ENCODE results near the gene SETBP1. TPM values are rescaled to one million over a fixed set of nuclear protein-coding genes. Genes with fewer than 3 reads are reported as not detected.

The SETBP1 gene
- total RNA-seq, 1 donor from 2014 or later: 131 TPM

DNA sequence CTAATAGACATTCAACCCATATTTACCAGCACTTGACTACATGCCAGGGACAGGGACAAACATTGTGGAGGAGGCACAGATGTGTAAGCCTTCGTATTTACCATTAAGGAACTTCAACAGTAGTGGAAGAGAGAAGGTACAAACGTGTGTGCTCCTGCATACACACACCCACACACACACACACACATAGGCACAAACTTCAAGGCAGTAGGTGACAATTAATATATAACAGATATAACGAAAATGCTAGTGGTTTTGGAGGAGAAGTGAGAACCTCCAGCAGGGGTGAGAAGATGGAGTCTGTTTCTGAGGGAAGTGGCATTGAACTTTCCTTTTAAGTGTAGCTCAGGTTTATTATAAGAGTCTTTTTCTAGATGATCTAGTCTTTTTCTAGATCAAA, 231.1 kb downstream of the SETBP1 start:
- H3K27ac Mint-ChIP-seq (ENCODE audit: unreplicated experiment): no peak overlapping the region
- TF ChIP-seq, protein P1, sequence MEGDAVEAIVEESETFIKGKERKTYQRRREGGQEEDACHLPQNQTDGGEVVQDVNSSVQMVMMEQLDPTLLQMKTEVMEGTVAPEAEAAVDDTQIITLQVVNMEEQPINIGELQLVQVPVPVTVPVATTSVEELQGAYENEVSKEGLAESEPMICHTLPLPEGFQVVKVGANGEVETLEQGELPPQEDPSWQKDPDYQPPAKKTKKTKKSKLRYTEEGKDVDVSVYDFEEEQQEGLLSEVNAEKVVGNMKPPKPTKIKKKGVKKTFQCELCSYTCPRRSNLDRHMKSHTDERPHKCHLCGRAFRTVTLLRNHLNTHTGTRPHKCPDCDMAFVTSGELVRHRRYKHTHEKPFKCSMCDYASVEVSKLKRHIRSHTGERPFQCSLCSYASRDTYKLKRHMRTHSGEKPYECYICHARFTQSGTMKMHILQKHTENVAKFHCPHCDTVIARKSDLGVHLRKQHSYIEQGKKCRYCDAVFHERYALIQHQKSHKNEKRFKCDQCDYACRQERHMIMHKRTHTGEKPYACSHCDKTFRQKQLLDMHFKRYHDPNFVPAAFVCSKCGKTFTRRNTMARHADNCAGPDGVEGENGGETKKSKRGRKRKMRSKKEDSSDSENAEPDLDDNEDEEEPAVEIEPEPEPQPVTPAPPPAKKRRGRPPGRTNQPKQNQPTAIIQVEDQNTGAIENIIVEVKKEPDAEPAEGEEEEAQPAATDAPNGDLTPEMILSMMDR (IDR thresholded peaks at IDR 0.05; ENCODE audit: unreplicated experiment): no peak

DNA sequence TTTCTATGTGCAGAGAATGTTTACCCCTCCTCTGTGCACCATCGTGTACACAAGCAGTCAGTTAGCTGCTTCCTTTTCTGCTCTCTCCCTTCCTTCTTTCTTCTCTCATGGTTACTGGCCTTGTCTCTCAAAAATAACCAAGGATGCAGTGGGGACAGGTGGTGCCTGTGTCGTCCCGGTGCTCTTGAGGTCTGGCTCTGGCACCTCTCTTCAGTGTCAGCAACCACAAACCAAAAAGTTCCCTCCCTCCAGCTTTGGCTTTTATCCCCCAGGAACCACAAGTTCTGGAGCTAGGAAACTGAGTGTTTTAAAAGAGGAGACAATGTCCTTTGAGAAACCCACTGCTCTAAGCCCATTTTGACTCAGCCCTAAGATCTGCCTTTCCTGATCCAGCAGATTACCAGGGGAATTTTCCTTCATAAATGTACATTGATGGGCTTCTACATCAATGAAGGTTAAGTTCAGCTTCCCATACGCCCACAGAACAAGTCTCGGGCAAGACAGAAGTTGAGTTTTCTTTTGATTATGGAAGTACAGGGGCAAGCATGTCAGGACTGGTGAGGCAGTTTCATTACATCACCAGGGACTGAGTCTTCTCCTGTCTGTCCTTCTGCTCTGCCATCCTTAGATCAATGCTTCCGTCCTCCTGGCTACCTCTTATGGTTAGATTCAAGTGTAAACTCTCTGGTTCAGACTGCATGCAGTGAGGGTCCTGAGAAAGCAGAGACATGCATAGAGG, 232.2 kb downstream of the SETBP1 start:
- DNase-seq (ENCODE audit: low spot score): no peak
- H3K27me3 Mint-ChIP-seq (ENCODE audit: unreplicated experiment): peaks cover 12% of the 10 kb centered on the region
- TF ChIP-seq, protein P1 (IDR thresholded peaks at IDR 0.05; ENCODE audit: unreplicated experiment): no peak
- peaks cover 8% of the 10 kb centered on the region for H3K4me1 Mint-ChIP-seq (ENCODE audit: unreplicated experiment)
- H3K4me3 Mint-ChIP-seq (ENCODE audit: unreplicated experiment): no peak overlapping the region
- no peaks in the 10 kb centered on the region for H3K9me3 Mint-ChIP-seq (ENCODE audit: unreplicated experiment)
- H3K36me3 Mint-ChIP-seq (ENCODE audit: low read depth, unreplicated experiment): peaks cover 25% of the 10 kb centered on the region
- peak overlapping the region; percentile 79 for H3K27ac Mint-ChIP-seq (ENCODE audit: unreplicated experiment)

More for the DNA sequence above, 231.1 kb downstream of the SETBP1 start:
- no peak for DNase-seq (ENCODE audit: low spot score)
- H3K4me1 Mint-ChIP-seq (ENCODE audit: unreplicated experiment): peaks cover 5% of the 10 kb centered on the region
- no peaks in the 10 kb centered on the region for H3K9me3 Mint-ChIP-seq (ENCODE audit: unreplicated experiment)
- H3K4me3 Mint-ChIP-seq (ENCODE audit: unreplicated experiment): no peak overlapping the region
- peaks cover 9% of the 10 kb centered on the region for H3K27me3 Mint-ChIP-seq (ENCODE audit: unreplicated experiment)
- peaks cover 25% of the 10 kb centered on the region for H3K36me3 Mint-ChIP-seq (ENCODE audit: low read depth, unreplicated experiment)

DNA sequence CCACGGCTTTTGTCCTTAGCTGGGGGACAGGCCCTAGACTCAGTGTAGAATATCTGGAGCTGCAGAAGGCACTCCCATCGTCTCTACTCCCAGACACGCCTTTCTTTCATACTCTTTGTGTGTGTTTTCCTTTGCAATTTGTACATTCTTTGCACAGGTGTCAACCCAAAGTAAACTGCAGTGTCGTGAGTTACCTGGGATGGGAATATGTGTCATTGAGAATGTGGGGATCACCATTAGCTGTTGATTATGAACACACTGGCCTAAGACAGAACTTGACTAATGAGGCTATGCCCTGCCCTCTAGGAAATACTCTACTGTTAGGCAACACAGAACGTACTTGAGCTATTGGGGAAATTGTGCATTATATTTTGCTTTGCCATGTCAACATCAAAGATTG, 233.3 kb downstream of the SETBP1 start:
- peaks cover 12% of the 10 kb centered on the region for H3K27me3 Mint-ChIP-seq (ENCODE audit: unreplicated experiment)
- TF ChIP-seq, protein P1 (IDR thresholded peaks at IDR 0.05; ENCODE audit: unreplicated experiment): no peak
- no peaks in the 10 kb centered on the region for H3K9me3 Mint-ChIP-seq (ENCODE audit: unreplicated experiment)
- no peak for DNase-seq (ENCODE audit: low spot score)
- H3K4me3 Mint-ChIP-seq (ENCODE audit: unreplicated experiment): no peak overlapping the region
- H3K4me1 Mint-ChIP-seq (ENCODE audit: unreplicated experiment): peaks cover 8% of the 10 kb centered on the region
- H3K36me3 Mint-ChIP-seq (ENCODE audit: low read depth, unreplicated experiment): peaks cover 25% of the 10 kb centered on the region
- no peak overlapping the region for H3K27ac Mint-ChIP-seq (ENCODE audit: unreplicated experiment)

DNA sequence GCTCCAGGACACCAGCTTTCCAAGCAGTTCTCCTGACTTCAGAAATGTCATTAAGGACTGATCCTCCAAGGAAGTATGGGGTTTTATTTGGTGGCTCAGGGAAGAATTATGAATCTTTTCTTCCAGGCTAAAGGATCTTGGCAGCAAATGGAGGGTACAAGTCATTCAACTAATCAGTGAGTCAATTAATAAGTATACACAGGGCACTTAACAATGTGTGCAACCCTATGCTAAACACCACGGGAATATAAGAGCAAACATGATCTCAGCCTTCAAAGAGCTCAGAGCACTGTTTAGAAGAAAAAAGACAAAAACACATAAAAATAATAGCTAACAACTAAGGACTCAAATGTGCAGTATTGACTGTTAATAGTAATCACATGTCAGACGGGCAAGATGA, 234.5 kb downstream of the SETBP1 start:
- Mint-ChIP-seq H3K27ac (ENCODE audit: unreplicated experiment) (no peak overlapping the region), H3K36me3 (ENCODE audit: low read depth, unreplicated experiment) (peaks cover 26% of the 10 kb centered on the region), H3K27me3 (ENCODE audit: unreplicated experiment) (peaks cover 10% of the 10 kb centered on the region), H3K4me3 (ENCODE audit: unreplicated experiment) (no peak overlapping the region), H3K9me3 (ENCODE audit: unreplicated experiment) (no peaks in the 10 kb centered on the region), H3K4me1 (ENCODE audit: unreplicated experiment) (peaks cover 8% of the 10 kb centered on the region)
- DNase-seq (ENCODE audit: low spot score): no peak
- TF ChIP-seq, protein P1 (IDR thresholded peaks at IDR 0.05; ENCODE audit: unreplicated experiment): no peak

DNA sequence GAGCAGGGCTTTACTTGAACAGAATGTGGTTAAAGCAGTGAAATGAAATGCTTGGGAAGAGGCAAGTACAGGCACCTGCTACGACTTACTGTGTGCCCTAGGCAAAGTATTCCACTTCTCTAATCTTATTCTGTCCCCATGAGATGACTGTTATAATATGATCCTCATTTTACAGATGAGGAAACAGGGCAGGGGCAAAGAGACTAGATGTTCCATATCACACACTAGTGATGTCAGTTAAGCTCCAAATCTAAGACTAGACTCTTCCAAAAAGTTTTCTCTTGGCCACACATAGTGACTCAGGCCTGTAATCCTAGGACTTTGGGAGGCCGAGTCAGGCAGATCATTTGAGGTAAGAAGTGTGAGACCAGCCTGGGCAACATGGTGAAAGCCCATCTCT, 235.0 kb downstream of the SETBP1 start:
- Mint-ChIP-seq H3K4me1 (ENCODE audit: unreplicated experiment) (peaks cover 8% of the 10 kb centered on the region), H3K36me3 (ENCODE audit: low read depth, unreplicated experiment) (peaks cover 29% of the 10 kb centered on the region), H3K4me3 (ENCODE audit: unreplicated experiment) (no peak overlapping the region), H3K9me3 (ENCODE audit: unreplicated experiment) (no peaks in the 10 kb centered on the region), H3K27ac (ENCODE audit: unreplicated experiment) (no peak overlapping the region), H3K27me3 (ENCODE audit: unreplicated experiment) (peaks cover 13% of the 10 kb centered on the region)
- no peak for DNase-seq (ENCODE audit: low spot score)
- TF ChIP-seq, protein P1 (IDR thresholded peaks at IDR 0.05; ENCODE audit: unreplicated experiment): no peak

Measured in endothelial cell (in vitro differentiated cells).